Lower leg skin (tissue), 3 donors: ENCODE data around the gene TYMP.

Source experiments
- CTCF ChIP-seq, 3 donors: fragments of 450-650 bp; IDR thresholded peaks; one replicate each; pipeline ENCODE4 v1.5.1; 2016; ENCODE audit warnings: antibody characterized with exemption in 3 of 3, mild to moderate bottlenecking in 3 of 3, moderate library complexity in 2 of 3
- POLR2A ChIP-seq, 2 donors: fragments of 450-650 bp; IDR thresholded peaks; one replicate each; pipeline ENCODE4 v1.6.1; 2016 to 2017; ENCODE audit warnings: antibody characterized with exemption in 2 of 2, mild to moderate bottlenecking in 1 of 2, moderate library complexity in 1 of 2

- TF ChIP-seq CTCF (IDR thresholded peaks at IDR 0.05) (no peak), POLR2A (IDR thresholded peaks at IDR 0.05) (no peak)
Observed at GRCh38 chr22:50550395-50550794, 20.6 kb upstream of the TYMP start.
